ENCODE data around the gene GRWD1. TPM values are rescaled to one million over a fixed set of nuclear protein-coding genes. Genes with fewer than 3 reads are reported as not detected.

GRWD1 gene
- total RNA-seq: 10 to 100 TPM; 33.0 to 43.9 (median 34.6) TPM

DNA sequence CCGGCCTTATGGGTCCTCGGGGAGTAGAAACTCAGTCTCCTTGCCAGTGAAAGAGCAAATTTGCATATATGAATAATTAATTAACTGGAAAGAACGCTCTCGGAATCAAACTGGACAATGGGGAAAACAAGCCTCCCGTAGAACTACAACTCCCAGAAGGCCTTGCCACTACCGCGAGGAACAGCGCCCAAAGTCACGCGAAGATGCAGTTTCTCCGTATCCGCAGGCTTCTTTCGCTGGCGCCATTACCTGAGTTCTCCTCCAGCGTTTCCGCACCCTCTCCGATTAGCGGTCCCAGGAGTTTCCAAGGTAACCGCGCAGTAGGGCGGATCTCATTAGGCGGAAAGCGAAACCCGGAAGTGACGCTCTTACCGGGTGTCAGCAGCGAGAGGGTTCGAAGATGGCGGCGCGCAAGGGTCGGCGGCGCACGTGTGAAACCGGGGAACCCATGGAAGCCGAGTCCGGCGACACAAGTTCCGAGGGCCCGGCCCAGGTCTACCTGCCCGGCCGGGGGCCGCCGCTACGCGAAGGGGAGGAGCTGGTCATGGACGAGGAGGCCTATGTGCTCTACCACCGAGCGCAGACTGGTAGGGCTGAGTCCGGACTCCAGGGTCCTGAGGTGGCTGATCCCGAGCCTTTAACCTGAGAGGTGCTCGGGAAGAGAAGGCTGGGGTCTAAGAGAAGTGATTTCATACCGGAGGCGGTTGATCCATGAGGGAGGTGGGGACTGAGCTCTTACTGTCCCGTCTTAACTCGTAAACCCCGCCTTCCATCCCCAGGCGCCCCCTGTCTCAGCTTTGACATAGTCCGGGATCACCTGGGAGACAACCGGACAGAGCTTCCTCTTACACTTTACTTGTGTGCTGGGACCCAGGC, at the start of gene GRWD1:
TSS of gene GRWD1 (plus strand) at position 378 of the 876 bp plus-strand sequence. CDS start at position 401, 23 bp downstream.
- H3K27ac ChIP-seq: peak within 1 kb of the TSS; percentile 84 to 90 (median 88)
- 0% methylated on average over 20 to 21 of the region's 61 CpGs for WGBS, 2 donors
- intact Hi-C loops (cut with DNase I): no loop called here
- peak in 3 of 4 donors; percentile 10 to 52 (median 44) for TF ChIP-seq POLR2A (IDR thresholded peaks at IDR 0.05)
- TF ChIP-seq, protein P1, sequence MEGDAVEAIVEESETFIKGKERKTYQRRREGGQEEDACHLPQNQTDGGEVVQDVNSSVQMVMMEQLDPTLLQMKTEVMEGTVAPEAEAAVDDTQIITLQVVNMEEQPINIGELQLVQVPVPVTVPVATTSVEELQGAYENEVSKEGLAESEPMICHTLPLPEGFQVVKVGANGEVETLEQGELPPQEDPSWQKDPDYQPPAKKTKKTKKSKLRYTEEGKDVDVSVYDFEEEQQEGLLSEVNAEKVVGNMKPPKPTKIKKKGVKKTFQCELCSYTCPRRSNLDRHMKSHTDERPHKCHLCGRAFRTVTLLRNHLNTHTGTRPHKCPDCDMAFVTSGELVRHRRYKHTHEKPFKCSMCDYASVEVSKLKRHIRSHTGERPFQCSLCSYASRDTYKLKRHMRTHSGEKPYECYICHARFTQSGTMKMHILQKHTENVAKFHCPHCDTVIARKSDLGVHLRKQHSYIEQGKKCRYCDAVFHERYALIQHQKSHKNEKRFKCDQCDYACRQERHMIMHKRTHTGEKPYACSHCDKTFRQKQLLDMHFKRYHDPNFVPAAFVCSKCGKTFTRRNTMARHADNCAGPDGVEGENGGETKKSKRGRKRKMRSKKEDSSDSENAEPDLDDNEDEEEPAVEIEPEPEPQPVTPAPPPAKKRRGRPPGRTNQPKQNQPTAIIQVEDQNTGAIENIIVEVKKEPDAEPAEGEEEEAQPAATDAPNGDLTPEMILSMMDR (IDR thresholded peaks at IDR 0.05): peak in 1 of 6 experiments; percentile 1
- DNase-seq: peak; percentile 83
- H3K36me3 ChIP-seq: peaks cover 0 to 39% (median 12%) of the 10 kb centered on the region in 3 donors
- H3K9me3 ChIP-seq: no peaks in the 10 kb centered on the region
- peaks cover 20 to 43% (median 22%) of the 10 kb centered on the region in 3 donors for H3K4me1 ChIP-seq
- peak within 1 kb of the TSS; percentile 78 to 93 (median 84) for H3K4me3 ChIP-seq
- peaks cover 0 to 39% (median 2%) of the 10 kb centered on the region in 4 donors for H3K27me3 ChIP-seq

GRCh38 chr19:48396016-48396823, 49.6 kb upstream of the GRWD1 start:
- peaks cover 20 to 57% (median 21%) of the 10 kb centered on the region in 3 donors for H3K4me1 ChIP-seq
- intact Hi-C loops (cut with DNase I): no loop called here

GRCh38 chr19:48396824-48397176, 49.0 kb upstream of the GRWD1 start:
- peaks cover 9 to 68% (median 30%) of the 10 kb centered on the region in 4 donors for H3K27me3 ChIP-seq
- peaks cover 20 to 53% (median 21%) of the 10 kb centered on the region in 3 donors for H3K4me1 ChIP-seq
- intact Hi-C loops (cut with DNase I): no loop called here

More at GRCh38 chr19:48396016-48396823, 49.6 kb upstream of the GRWD1 start:
- Histone ChIP-seq H3K9me3 (no peaks in the 10 kb centered on the region), H3K36me3 (no peaks in the 10 kb centered on the region), H3K27ac (no peak overlapping the region), H3K27me3 (peaks cover 9 to 68% (median 30%) of the 10 kb centered on the region in 4 donors), H3K4me3 (no peak overlapping the region)
- TF ChIP-seq POLR2A (IDR thresholded peaks at IDR 0.05): no peak
- TF ChIP-seq, protein P1 (IDR thresholded peaks at IDR 0.05): no peak
- no peak for DNase-seq
- WGBS, 2 donors: 48 to 57% methylated on average over 11 to 20 of the region's 24 CpGs

GRCh38 chr19:48397263-48398101, 48.3 kb upstream of the GRWD1 start:
- Histone ChIP-seq H3K27me3 (peaks cover 9 to 63% (median 30%) of the 10 kb centered on the region in 4 donors), H3K36me3 (no peaks in the 10 kb centered on the region), H3K27ac (no peak overlapping the region), H3K4me1 (peaks cover 20 to 51% (median 21%) of the 10 kb centered on the region in 3 donors), H3K9me3 (no peaks in the 10 kb centered on the region), H3K4me3 (peak overlapping the region; percentile 25 to 68 (median 44))
- intact Hi-C loops (cut with DNase I): no loop called here
- 51 to 56% methylated on average over 22 of the region's 22 CpGs for WGBS, 2 donors
- no peak for TF ChIP-seq POLR2A (IDR thresholded peaks at IDR 0.05)
- TF ChIP-seq, protein P1 (IDR thresholded peaks at IDR 0.05): no peak
- no peak for DNase-seq

More at GRCh38 chr19:48396824-48397176, 49.0 kb upstream of the GRWD1 start:
- DNase-seq: no peak
- no peak overlapping the region for H3K27ac ChIP-seq
- H3K36me3 ChIP-seq: no peaks in the 10 kb centered on the region
- WGBS, 2 donors: 40 to 100% methylated on average over 1 of the region's 2 CpGs
- no peak overlapping the region for H3K4me3 ChIP-seq
- no peaks in the 10 kb centered on the region for H3K9me3 ChIP-seq
- no peak for TF ChIP-seq POLR2A (IDR thresholded peaks at IDR 0.05)
- TF ChIP-seq, protein P1 (IDR thresholded peaks at IDR 0.05): no peak
